GM21381 (cell line): Measurements from ENCODE around the gene OBSCN.

ENCODE experiments used
- ATAC-seq: cut with Tn5 transposase; IDR thresholded peaks from one replicate; pipeline ENCODE4 v1.9.1; 2021; ENCODE audit warnings: mild to moderate bottlenecking, moderate library complexity; ENCODE audit not compliant: unreplicated experiment

The OBSCN gene

DNA sequence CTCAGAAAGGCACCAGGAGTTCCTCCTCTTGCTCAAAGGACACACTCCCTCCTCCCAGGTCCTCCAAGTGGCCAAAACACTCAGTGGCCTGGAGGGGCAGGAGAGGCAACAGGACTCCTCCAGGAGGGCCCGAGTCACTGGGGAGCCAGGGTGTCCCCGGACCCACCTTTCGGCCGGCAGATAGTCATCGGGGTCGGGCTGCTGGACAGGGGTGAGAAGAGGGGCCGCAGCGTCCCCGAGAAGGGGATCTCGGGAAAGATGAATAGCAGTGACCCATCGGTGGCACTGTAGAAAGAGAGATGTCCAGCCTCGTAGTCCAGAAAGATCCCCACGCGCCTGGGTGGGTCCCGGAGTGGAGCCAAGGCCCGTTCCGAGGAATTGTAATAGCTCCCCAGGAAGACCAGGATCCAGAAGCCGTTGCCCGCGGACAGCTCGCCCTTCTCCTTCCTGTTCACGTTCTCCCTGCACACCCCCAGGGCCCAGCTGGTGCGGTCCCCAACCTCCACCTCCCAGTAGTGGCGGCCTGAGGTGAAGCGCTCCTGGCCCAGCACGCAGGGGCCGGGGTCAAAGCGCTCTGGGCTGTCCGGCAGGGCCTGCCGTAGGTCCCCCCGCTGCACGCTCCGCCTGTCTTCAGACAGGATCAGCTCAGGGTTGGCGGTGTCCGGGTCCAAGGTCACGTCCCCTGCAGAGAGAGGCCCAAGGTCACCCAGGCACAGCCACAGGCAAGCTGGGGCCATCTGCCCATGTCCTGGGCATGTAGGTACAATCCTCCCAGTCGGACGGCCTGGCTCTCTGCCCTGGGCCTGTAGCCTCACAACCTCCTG is 186.9 kb downstream of the OBSCN start:
- ATAC-seq: no peak

DNA sequence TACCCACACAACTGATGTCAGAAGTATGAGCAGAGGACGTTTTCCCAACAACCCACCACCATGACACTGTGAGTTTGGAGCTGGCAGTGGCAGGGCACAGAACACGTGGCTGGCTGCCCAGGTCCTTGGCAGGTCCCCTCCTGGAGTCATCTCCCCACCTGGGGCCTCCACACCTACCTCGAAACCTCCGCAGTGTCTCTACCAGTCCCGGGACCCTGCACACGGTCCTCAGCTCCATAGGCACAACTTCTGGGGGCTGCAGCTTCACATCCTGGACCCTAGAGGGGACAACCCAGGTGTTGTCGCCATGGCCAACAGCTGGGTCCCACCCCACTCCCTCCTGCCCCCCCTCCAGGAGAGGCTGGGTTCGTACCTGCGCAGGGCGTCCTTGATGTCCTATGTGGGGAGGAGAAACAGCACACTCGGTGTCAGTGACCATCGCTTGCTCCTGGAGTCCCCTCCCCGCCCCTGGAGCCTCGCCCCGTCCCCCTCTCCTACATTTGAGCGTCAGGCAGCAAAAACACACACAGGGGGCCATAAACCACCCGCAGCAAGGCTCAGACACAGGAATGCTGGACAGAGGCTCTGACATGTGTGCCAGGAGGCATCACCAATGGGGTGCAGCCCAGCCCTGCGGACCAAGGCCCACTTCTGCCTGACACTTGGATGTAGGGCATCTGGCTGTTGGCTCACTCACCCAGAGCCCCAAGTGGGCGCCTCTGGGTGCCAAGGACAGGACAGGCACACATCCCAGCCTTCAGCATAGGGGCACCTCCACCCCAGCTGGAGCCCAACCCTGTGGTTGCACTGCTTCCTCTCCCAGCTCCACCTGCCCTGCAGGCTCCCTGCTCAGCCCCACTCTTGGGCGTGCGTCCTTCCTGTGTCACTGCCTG is 189.2 kb downstream of the OBSCN start:
- no peak for ATAC-seq

DNA sequence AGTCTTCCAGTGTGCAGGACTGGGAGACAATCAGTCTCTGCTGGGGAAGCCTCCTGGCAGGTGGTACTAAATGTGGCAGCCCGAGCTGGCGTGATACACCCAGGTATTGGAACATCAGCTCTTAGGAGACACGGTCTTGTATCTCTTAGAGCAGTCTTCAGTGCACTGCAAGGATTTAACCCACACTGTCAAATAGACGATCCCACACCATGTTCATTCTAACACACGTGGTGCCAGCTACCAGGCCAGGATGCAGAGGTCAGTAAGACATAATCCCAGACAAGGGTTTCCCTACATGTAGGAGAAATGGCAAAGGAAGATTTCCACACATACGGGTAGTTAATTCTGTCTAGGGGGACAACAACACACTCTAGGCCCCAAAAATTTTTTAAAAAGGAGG is 190.1 kb downstream of the OBSCN start:
- ATAC-seq: no peak

DNA sequence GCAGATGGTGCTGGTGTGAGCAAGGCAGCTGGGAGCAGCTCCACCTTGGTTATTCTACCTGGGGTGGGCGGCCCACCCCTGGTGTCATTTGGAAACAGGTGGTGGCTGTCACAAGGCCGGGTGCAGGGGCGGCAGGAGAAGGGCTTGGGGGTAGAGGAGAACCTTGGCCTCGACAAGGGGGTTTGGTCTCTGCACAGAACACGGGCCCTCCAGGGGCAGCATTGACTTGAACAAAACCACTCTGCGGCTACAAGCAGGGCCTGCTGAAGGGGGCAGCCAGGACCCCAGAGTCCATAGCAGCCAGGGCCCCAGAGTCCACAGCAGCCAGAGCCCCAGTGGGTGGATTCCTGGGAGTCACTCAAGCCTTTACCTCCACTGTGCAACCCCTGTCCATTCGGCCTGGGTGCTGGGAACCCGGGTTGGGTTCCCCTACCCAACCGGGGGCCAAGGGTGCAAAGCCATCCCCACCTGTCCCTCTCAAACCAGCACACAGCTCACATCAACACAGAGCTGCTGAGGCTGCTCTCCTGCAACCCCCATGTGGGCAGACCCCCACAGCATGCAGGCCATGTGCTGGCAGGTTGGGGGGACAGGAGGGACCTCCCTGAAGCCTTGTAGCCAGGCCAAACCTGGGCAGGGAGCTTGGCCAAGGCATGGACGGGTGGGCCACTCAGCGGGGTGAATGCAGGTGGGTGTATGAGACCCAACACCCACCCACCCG is 191.1 kb downstream of the OBSCN start:
- no peak for ATAC-seq

DNA sequence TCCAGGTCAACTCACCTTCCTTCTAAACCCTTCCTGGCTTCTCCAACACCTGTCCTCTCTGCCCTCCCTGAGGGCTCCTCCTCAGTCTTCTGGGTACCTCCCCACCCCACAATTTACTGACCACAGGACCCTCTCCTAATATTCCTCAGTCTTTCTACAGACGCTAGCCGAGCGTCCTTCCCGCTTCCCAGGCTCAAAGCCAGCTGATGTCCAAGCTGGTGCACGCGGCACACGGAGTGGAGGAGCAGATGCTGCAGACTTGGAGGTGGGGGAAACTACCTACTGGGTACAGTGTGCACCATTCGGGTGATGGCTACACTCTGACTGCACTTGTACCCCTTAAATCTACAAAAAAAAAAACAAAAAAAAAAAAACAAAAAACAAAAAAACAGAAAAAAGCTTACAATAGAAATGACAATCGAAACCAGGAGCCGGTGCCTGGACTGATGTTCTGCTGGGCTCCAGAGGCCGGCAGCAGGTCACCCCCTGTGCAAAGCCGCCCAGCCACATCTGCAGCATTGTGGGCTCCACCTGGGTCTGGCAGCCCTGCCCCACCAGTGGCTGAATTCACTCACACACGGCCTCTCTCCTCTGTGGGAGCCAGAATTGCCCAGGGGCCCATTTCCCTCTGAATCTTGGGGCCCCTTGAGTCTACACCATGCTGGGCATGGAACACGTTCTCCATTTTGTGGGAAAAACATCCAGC is 191.8 kb downstream of the OBSCN start:
- ATAC-seq: no peak

DNA sequence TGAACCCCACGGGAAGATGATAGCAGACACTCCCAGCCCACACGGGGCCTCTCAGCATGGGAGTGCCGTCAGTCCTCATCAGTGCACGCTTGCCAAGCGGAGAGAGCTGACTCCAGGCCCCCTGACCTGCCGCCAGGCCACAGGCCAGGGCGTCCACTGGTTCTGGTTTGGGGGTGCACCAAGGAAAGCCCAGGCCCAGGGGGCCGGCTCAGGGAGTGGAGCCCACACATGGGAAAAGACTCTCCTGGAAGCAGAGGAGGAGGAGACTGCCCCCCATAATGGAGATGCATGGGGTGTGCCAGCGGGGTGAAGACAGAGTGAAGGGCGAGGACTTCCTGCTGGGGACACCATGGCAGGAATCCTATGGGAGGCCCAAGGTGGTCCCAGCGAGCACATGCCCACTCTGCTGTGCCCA is 192.4 kb downstream of the OBSCN start:
- ATAC-seq: no peak

DNA sequence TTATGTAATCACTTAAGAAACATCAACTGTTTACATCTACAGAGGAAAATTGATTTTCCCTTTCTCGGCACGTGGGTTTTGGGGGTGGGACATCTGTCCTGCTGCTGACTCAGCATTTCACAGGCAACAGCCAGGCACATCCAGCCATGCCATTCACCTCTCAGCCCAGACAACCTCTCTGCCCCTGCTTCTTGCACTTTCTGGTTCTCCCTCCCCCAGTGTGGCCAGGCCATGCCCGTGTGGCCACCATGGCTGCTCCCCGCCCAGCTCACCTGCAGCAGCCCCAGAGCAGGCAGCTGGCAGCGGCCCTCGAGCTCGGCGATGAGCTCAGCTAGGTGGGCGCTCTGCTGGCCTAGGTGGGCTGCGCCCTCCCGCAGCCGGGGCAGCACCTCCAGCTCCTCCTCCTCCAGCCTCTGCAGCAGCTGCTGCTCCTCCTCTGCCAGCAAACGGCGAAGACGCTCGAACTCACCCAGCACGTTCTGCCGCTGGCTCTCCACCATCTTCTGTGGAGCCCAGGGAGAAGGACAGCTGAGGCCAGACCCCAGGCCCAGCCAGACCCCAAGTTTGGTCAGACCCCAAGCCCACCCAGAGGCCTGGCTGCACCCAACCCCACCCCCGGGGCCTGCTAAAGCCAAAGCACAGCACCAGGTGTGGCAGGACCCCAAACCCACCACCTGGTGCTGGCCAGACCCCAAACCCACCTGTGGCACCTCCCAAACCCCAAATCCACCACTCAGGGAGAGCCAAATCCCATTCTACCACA is 193.0 kb downstream of the OBSCN start:
- no peak for ATAC-seq

DNA sequence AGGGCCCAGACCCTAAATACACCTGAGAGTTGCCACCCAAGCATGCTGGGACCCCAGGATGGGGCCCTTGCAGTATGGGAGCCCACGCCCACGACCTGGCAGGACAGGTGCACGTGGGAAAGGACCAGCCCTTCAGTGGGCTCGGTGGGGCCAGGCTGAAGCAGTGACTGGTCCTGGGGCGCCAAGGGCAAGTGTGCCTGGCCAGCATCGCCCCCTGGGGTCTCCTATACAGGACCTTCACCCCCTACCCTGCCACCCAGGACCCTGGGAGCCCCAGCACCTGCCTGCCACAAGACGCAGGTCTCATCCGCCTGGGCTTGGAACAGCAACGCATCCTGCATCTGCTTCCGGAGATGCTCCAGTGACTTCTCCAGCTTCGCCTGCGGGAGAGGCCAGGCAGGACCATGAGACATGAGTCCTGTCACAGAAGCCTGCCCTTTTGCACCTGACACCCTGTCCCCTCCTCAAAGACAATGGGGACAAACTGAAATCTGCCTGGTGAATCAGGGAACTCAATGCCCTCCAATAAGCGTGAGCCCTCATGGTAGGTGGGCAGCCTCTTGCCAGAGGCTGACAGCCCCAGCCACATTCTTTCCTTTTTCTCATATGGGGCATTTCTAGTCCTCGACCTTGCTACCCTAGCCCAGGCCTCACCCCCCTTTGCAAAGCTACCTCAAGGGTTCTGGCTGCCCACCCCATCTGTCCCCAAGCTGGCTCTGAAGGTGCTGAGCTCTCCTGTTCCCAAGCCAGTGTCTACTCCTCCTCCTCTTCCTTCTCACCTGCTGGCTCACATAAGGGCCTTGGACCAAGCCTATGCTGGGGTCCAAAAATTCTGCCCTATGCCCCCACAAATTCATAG is 194.2 kb downstream of the OBSCN start:
- ATAC-seq: no peak

DNA sequence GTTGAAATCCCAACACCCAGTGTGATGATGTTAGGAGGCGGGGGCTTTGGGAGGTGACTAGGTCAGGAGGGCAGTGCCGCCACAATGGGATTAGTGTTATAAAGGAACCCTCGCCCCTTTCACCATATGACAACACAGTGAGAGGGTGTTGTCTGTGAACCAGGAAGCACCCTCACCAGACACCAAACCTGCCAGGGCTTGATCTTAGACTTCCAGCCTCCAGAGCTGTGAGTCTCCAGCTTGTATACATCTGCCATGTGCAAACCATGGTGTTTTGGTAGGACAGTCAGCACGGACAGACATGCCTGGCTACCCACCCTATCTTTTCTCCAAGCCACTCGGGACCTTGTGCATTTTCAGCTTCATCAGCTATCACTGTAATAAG is 194.8 kb downstream of the OBSCN start:
- no peak for ATAC-seq

DNA sequence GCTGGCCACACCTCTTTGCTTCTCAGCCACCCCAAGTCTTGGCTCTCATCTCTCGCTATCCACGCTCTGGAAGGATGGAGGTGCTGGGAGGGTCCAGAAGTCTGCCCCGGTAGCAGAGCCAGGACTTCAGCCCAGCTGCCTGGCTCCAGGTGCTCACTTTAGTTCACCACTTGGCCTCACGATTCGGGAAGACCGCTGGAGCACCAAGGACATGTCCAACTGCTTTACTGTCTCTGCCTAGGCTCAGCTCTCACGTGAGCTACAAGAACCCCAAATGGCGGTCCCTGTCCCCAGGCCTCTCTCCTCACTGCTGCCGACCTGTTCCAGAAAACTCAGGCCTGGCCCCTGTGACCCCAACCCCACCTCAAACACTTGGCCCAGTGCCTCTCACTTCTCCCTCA is 195.4 kb downstream of the OBSCN start:
- ATAC-seq: no peak

DNA sequence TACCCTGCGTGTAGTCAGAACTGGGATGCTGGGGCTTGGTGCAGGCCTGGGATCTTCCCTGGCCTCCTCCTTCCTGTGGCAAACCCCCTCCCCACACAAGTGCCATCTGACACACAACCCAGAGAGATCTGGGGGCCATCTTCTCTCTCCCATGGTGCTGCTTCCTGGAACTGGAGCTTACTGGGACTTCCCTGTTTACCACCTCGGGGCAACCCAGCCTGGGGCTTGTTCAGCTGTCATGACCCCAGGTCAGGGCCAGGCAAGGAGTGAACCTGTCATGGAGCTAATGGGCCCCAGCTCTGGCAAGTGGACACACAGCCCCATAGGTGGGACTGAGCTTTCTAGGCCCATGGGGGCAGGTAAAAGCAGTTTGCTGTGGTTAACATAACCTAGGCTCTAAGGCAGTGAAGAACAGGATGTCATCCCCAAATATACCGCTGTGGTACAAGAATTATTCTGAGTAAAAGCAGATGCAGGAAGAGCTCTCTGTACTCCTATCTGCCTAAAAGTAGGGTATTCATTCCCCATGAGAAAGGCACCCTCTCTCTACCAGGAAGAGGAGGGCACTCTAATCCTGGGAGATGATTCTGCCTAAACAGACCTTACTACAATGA is 196.4 kb downstream of the OBSCN start:
- no peak for ATAC-seq

DNA sequence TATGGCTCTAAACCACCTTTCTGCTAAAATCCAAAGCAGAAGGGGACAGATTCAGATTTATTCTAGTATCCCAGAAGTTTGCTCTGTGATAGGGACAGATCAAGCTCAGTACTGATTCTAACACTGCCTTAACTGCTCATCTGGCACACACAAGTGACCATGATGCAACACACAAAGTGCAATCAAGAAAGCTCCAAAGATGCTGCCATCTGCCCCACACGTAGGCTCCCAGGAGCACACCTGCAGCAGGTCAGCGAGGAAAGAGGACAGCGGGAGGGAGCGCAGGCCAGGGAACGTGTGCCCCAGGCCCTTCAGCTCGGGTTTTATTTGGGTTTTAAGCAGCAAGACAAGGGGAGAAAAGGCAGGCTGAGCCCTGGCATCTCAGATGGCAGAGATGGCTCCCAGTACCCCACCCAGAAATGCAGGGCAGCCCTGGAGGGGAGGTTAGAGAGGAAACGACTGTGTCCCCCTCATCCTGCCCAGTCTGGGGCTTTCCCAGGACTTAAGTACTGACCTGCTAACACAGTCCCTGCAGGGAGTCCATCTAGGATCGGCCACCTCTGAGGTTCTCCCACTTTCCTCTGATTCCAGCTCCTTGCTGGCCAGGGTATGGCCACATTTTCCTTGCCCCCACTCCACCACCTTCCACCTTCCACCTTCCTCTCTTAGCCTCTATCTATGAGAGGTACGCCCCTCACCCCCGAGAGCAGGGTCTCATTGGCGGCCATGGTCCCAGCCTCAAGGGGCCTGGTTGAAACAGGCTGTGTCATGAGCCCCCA is 197.5 kb downstream of the OBSCN start:
- no peak for ATAC-seq

DNA sequence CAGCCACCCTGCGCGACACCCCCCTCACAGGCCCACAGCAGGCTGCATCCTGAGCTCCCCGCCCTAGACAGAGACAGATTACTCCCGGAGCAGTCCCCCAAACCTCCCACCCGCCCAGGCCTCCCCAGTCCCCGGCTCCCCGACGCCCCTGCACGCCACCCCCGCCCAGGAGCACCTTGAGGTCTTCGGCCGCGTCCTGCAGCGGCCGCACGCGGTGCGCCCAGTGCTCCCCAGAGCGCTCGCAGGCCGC is 198.1 kb downstream of the OBSCN start:
- no peak for ATAC-seq

DNA sequence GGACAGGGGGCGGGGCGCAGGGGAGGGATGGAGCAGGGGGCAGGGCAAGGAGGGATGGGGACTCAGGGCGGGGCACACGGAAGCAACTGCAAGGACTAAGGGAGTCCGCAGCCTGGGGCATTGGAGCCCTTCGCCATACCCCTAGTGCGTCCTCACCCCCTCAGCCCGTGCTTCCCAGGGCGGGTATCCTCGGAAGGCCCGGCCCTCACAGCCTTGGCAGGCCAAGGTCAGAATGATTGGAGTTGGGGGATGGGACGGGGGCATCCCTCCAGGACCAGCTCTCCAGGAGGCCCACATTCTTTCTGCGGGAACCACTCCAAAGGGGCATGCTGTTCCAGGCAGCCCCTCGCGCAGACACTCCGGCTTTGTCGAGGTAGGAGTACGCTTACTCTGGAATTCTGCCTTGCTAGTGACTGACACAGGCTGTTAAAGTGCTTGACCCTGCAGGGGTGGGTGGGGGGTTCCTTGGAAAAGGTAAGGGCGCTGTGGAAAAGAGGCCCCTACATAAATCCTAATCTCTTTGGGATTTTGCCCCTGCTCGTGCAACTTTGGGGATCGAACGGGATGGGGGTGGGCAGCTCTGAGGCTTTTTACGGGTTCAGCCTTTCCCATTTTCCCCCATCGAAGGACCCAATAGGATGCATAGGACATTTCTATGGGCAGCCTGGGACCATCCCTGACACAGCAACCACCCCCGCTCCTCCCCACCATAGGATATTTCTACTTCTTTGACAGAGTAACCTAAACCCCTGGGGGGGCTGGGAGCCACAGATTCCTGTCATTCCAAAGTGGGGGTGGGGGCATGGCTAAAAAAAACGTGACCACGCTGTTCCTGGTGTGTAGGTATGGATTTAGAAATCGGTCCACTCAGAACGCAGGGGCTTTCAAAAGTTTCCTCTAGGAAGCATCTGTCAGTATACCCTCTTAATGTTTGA is 199.5 kb downstream of the OBSCN start:
- ATAC-seq: no peak

DNA sequence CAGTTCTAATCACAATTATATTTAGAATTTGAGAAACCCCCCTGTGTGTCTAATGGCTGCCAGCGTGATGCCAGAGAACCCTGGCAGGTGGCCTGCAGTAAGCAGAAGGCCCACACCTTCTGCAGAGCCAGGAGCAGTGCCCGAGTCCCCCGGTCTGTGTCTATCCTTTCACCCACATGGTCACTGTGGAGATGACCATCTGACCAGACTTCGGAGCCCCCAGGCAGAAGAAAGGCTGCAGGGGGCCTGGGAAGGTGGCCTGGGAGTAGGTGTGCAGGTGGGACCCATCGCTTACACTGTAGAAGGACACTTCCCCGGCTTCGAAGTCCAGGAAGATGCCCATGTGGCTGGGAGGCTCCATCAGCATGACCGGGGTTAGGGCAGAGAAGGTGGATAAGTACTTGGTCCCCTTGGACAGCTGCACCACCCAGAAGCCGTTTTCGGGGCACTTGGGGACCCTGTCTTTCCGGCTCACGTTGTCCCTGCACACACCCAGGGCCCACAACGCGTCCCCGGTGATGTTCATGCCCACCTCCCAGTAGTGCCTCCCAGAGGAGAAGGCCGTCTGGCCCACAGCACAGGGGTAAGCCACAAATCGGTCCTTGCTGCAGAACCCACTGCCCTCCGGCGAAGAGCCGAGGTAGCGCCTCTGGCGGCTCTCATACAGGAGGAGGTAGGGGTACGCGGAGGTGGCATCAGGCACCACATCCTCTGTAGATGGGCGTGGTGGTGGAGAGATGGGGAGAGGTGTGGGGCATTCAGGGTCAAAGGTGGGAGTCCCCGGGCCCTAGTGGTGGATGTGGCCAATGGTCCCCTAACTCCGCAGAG is 200.4 kb downstream of the OBSCN start:
- no peak for ATAC-seq
